ENCODE results near the gene SEMA6B.

Gene SEMA6B

DNA sequence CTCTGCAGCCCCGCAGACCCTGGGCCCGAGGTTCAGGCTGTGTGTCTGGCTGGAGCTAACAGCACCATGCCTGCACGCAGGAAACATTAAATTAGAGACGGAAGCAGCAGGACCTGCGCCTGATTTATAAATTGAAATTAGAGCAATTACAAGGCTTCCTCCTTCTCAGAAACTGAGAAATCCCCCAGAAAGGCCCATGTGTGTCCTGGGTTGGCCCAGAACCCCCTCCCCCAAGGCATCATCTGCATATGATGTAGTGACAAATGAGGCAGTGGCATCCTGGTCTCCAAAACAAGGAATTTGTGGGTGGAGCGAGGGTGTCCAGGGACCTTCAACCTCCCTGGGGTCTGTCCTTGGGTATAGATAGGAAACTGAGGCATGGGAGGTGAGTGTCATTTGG, 27.2 kb upstream of the SEMA6B start:
- no peak for DNase-seq

DNA sequence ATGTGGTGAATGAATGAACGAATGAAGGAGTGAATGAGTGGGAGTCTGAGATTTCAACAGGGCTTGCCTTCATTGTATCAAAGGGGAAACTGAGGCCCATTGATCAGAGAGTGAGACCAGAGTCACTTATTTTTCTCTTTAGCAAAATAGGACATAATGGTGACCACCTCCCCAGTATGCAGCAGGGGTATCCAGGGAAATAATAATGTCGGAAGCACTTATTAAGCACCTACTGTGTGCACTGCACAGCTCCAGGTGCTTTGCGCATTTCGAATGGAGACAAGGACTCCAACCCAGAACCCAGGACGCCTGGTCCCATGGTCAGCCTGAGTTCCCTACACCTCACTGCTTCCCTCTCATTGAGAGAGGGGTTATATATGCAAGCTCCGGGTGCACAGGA, 26.8 kb upstream of the SEMA6B start:
- no peak for DNase-seq

DNA sequence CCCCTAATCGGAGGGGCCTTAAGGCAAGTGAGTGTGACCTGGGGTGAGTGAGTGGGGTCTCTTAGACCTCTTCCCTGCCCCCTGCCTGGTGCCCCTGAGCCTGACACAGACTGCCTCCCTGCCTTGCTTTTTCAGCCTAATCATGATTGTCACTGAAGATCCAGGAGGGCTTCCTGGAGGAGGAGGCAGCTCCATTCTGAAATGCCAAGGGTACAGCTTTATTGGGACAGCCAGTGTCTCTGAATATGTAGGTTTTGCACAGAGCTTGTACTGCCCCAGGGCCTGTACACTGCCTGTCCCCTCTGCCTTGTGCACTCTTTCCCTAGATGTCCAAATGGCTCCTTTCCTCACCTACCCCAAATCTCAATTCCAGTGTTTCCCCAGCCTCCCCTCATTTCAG, 26.1 kb upstream of the SEMA6B start:
- DNase-seq: no peak

DNA sequence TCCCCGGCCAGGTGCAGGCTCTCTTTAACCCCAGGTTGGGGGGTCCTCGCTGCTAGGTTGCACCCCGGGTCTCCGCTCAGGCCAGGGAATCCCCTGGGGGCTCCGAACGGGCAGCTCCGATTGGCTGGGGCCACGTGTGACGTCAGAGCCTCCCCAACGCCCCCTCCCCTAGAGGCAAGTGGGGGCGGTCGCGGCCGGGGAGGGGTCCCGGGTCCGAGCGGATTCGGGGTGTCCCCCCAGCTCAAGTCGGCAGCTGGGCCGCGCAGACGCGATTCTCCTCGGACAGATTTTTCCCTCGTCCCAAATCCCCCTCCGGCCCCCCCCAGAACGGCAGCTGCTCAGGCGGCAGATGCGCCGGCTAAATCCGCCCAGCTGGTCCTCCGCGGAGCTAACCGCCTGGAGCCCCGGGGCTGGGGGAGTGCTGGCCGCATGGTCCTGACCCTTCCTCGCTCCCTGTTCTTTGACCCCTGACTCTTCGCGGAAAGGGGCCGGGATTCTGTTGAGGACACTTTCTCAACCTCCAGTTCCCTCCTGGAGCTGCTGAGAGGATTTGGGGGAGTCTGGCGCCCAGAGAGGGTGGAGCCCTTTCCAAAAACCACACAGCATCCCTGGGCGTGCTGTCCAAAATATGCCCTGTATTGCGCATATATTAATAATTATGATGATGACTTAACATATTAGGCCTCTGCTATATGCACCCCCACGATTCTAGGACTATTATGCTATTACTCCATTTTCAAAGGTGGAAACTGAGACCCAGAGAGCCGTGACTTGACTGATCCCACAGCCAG, 25.4 kb upstream of the SEMA6B start:
- DNase-seq: no peak

DNA sequence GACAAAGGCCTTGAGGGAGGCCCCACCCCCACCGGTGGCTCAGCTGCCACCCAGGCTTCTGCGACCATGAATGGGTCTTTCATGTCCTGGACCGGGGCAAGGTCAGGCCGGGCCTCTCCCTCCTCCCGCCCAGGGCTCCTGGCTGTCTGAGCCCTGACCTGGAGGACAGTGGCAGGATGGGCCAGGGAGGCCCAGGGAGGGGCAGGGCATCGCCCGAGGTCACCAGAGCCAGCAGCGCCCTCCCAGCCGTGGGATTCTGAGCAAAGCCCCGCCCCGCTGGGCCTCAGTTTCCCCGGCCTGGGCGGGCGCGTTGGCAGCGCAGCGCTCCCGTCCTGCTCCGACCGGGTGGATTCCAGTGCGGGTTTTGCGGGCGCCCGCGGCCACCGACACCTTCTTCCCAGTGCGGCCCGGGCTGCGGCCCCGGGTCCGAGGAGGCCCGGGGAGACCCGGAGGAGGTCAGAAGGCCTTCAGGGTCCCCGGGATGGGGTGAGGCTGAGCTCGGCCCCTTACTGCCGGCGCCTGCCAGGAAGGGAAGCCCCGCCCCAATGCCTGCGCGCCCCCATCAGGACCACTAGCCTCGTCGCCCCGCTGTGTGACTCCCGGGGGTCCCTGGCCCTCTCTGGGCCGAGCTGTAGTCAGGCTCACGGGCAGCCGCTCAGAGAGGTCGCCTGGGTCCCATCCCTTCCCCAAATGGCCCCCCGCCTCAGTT, 24.6 kb upstream of the SEMA6B start:
- DNase-seq: peak; percentile 34

DNA sequence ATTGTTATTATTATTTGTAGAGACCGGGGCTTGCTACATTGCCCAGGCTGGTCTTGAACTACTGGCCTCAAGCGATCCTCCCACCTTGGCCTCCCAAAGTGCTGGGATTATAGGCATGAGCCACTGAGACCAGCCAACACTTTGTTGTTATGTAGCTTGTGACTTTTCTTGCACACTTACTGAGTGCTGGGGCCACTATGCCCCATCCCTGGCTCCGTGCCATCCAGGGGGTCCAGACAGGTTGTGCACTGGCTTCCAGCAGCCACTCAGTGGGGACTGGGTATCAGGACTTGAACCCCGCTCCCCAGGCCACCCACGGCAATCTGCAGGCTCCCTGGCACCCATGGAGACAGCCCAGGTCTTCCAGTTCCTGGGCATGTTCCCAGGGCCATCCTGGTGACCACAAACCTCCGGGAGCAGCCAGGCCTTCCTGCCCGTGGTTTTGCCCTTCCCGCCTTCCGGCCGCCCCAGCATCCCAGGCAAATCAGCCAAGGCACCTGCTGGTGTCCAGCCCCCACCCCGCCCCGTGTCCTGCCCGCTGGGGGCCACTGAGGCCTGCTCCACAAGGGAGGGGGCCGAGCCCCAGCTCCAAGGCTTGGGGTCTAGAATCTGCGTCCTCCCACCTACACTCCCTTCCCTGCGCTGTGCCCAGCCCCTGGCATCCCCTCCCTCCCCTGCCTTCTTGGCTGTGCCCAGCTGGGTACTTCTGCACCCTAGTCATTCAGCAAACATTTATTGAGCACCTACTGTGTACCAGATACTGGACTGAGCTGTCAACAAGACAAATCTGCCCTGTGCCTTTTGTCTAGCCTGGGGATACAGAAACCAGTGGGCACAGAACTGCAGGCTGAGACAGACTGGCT, 23.7 kb upstream of the SEMA6B start:
- DNase-seq: no peak

DNA sequence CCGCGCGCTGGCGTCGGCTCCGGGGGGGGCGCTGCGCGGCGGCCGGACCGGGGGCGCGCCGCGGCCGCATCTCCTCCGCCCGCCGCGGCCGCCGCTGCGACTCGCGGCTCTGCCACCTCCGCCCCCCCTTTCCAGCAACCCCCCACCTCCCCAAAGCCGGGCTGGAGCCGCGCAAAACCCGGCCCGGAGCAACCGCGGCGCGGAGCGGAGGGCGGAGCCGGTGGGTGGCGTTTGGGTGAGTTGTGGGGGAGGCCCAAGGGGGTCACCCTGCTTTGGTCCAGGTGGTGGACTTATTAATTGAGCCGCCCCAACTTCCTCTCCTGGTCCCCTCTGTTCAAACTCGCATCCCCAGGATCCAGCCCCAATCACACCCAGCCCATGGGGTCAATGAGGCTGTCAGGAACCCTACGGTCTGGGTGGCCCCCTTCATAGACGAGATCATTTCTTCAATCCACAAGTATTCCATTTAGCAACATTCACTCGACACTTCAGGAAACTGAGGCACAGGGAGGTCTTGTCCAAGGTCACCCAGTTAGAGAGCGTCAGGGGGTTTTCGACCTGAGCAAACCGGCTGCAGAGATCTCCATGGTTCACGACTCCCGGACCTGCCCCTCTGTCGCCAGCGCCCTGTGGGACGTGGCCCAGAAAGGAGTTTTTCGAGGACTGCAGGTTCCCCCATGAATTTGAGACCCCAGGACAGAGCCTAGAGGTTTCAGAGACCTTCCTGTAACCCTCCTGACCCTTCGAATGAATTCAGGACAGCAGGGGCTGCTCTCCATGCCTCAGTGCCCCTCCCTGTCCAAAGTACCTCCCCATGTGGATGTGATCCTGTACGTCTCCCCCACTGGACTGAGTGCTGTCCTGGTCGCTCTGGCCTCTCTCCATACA, 22.4 kb upstream of the SEMA6B start:
- no peak for DNase-seq

DNA sequence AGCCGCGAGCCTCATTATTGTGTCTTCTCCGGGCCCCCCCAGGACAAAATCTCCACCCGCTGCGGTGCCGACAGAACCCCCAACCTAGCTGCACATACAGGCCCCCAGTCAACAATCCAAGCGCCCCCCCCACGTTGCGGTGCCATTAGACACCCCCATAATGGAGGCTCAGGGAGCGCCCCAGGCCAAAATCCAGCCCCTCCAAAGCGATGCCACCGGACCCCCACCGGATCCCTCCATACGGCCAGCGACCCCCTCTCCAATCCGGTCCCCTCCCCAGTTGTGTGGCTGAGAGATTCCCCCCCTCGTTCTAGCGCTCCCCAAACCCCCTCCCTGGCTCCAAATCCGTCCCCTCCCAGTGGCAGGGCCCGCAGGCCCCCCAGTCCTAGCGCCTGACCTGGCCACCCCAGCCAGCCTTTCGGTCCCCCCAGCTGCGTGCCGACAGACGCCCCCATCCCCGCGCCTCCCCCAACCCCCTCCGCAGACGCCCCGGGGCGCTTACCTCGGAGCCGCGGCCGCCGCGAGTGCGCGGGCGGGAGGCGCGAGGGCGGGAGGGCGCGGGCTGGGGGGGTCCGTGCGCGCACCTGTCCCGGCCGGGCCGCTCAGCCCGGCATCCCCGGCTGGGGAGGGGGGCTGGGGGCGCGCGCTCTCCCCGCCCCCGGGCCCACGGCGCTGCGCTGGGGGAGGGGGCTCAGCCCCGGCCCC, 21.6 kb upstream of the SEMA6B start:
- no peak for DNase-seq

DNA sequence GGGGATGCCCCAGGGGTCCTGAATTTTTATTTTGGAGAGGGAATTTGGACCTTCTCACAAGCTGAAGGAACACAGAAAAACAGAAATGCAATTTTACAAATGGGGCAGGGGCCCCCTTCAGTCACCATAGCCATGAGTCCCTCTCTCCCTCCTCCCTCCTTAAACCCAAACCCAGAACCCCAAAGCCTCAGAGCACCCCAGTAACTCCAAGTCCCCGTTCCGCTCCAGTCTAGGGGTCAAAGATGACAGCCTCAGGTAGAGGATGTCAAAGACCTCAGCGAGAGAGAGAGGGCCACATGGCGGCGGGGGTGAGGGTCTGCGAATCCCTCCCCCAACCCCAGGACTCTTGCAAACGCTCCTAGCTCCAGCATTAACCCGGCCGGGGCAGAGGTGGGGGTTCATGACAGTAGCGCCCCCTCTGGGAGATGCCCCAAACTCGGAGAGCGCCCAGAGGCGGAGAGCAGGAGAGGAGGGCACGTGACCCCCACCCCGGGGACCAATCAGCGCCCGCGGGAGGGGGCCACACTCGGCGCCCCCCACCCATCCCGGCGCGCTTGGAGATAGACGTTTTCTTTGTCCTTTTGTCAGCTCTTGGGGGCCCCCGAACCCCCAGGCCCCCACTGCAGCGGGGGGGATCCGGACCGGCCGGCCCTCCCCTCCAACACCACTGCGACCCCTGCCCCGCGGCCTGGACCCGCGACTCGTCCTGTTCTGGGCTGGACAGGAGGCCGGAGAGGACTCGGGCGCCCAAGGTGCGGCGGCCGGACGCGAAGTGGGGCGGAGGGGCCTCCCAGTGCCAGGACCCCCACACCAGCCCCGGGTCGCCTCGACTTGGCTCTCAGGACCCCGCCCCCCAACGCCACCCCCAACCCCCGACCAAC, 20.8 kb upstream of the SEMA6B start:
- no peak for DNase-seq

DNA sequence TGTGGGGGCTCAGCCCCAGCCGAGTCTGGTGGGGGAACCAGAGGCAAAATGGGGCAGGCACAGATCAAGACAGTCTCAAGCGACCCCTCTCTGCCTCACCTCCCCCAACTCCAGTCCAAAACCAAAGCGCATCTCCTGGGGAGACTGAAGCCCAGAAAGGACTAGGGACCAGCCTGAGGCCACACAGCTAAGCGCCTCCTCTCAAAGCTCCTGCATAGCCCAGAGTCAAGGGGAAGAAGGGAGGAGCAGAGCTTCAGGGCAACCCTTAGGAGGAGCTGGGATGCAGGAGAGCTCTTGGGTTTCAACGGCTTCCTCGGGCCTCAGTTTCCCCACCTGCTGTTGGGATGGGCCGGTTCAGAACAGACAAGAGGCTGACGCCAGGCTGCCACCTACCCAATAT, 19.9 kb upstream of the SEMA6B start:
- DNase-seq: no peak

DNA sequence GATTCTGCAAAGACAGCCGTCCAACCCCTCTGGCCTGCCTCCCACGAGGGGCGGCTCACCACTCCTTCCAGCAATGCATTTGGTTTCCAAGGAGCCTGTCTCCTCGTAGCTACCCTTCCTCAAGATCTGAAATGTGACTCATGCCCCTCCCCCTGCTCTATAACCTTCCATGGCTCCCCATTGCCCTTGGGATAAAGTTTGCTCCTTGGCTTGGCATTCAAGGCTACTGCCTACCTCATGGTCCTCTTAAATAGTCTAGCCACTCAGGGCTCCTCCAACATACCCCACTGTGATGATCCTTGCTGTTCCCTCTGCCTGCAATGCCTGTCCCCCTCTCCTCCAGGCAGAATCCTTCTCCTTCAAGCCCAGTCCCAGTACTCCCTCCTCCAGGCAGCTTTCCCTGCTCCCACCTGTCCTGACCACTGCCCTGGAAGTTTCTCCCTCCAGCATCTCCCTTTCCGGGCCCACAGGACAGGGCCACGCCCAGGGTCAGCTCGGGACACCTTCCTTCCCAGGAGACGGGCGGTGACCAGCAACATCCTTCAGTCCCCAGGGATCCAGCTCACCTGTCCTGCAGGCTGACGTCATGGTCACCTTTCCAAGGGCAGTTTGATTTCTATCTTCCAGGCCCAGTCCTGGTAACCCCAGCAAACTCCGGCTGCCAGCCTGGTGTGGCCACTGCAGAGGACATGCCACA, 19.2 kb upstream of the SEMA6B start:
- DNase-seq: no peak

DNA sequence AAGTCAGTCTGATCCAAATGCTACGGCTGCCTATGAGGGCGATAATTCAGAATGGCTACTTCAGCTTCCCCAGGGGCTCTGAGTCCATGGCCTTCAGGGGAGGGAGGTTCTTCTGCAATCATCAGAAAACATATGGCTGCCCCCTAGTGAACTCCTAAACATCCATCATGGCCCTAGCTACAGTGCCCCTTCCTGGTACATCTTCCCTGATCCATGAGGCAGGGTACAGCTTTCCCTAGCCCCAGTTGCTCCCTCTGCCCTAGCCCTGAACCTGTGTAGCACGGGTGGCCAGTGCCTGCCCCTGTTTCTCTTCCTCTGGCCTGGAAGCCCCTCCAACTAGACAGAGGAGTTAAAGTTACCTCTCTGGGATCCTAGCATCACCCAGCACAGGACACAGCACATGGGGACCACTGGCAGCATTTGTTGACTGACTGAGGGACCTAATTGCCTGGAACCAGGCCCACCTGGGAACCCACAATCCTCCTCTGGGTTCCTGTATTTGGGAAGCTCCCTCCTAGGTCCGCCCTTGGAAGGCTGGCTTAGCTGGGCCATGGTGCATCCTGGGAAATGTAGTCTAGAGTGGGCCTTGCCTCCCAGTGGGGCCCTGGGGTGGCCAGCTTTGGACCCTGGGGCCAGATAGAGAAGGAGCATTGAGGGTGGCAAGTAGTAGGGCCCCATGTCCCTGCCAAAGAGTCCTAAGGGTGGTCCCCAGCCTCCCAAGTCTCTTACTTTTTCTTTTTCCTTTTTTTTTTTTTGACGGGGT, 17.7 kb upstream of the SEMA6B start:
- no peak for DNase-seq

DNA sequence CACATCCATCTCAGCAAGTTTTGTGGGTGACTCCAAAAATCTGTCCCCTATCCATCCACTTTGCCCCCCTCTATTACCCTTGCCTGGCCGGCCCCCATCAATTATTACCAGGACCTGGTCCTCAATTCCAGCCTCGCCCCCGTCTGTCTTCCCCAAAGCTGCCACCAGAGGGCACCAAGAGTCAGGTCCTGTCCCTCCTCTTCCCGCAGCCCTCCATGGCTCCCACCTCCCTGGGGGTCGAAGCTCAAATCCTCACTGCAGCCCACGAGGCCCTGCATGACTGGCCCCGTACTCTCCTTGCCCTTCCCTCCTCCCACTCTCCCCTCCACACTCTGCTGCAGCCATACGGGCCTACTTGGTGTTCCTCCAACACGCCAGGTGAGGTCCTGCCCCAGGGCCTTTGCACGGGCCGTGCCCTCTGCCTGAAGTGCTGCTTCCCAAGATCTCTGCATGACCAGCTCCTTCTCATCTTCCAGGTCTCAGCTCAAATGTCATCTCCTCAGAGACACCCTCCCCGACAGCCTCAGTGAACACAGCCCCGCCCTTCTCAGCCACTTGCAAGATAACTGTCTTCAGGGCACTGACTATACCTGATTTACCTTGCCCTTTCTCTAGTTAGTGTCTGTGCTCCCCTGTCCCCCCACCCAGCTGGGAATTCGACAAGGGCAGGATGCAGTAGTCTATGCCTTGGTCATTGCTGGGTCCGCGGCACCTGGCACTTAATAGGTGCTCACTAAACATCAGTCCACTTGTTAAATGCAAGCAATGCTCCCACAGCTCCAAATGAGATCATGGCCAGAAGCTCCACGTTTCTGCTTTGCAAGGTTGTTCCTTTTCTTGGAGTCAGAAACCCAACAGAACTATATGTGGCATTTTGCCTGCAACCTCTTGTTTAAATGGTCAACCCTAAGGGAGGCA, 16.8 kb upstream of the SEMA6B start:
- peak; percentile 71 for DNase-seq

DNA sequence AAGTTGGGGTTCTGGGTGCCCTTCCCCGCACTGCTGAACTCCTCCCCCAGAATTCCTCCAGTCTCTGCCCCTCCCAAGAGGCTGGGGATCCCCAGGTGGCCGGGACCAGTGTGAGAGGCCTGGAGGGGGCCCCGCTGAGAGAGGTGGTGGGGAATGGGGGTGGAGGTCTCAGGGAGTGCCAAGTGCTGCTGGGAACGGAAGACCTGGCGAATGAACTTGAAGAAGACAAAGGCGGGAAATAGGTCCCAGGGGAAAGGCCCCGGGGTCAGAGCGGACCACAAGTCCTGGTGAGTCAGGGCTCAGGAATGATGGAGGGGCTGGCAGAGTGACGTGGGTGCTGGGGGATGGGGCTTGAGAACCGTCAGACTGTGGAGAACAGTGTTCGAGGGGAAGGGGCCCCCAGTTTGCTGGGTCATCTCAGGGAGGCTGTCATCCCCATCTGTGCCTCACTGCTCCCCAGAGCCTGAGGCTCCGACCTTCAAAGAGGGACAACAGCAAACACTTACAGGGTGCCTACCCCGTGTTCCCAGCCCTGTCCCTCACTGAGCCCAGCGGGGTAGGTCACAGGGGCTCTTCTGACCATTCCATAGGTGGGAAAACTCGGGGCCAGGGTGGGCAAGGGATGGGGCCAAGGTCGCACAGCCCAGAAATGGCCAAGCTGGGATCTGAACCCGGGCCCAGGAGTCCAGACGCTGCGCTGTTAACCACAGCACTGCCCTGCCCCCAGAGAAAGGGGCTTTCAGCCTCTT, 16.0 kb upstream of the SEMA6B start:
- no peak for DNase-seq

DNA sequence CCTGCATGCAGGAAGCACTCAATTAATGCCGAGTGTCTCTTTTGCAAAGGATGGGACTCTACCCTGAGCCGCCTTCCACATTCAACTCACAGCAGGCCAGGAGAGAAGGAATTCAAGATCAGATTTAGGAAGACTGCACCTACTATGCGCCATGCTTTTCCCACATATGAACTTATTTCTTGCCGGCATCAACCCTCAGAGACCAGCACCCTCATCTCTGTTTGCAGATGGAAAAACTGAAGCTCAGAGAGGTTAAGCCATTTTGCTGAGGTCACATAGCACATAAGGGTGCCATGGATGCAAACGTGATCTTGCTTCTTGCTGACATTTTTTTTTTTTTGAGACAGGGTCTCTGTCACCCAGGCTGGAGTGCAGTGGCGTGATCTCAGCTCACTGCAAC, 14.2 kb upstream of the SEMA6B start:
- no peak for DNase-seq

DNA sequence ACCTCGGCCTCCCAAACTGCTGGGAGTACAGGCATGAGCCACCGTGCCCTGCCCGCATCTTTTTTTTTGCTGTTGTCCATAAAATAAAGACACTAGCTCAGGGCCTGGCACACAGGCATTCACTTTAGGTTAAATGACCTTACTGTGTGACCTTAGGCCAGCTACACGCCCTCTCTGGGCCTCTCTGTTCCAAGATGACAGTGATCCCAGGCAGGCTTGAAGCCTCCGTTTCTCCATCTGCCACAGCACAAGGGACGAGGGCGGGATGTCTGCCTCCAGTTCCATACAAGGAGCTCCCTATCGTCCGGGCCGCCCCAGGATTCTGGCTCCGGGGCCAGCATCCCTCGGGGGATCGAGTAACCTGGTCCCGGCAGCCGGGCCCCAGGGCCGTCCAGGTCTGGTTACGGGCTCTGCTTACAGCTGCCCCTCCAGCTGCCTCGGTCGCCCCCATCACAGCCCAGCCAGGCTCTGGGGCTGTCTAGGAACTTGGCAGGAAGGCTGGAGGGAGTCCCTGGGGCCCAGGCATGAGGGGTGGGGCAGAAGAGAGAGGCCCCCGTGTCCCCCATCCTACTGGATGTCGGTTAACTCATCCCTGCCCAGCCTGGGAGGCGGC, 11.9 kb upstream of the SEMA6B start:
- DNase-seq: no peak

DNA sequence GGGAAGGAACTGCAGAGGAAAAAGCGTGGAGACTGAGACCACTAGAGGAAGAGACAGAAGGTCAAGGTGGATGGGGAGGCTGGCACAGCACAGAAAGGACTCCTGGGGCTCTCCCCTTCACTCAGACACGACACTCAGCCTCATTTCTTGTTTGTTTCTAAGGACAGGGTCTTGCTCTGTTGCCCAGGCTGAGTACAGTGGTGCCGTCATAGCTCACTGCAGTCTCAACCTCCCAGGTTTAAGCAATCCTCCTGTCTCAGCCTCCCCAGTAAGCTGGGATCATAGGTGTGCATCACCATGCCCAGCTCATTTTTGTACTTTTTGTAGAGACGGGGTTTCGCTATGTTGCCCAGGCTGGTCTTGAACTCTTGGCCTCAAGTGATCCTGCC, 11.4 kb upstream of the SEMA6B start:
- no peak for DNase-seq
